Kasumi-1 (cell line): Measurements from ENCODE around the gene ATXN2.
"Not testable (repeated sequence)": the region's sequence is repeated elsewhere in the genome, so short reads cannot be mapped to it uniquely, and the experiment has no call there.

ENCODE experiments used
- DNase-seq, 2 experiments: peaks; one replicate each; lab custom pipeline; 2025; lab: John Stamatoyannopoulos, UW

The ATXN2 gene

DNA sequence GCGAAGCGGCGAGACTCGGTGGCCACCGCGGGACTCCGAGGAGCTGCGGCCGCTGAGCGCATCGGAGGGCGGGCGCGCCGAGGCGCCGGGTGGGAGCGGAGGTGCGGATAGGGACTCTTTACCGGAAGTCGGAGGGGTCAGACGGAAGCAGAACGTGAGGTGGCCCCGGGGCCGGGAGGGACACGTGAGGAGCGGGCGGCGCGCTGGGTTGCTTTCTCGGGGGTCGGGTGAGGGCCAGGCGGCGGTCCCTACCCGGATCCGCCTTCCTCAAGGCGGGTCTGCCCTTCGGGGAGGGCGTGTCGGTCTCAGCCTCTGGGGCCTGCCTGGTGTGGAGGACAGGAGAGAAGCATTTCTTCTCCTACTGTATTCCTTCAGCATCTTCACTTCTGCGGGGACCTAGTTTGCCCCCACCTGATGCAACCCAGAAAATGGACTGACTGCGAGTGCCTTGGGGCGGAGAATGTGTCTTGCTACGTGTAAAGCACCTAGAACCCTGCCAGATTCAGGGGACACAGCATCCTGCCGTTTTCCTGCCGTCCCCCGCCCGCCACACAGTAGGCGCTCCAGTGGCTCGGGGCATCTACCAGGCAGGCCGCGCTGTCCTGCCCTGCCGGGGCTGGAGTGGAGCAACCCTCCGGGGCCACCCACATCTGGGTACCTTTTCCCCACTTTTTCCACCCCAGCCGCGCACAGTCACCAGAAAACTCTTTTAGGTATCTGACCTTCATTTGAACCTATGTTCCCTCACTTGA, 514 bp upstream of the ATXN2 start:
- peak; percentile 94 to 95 for DNase-seq

DNA sequence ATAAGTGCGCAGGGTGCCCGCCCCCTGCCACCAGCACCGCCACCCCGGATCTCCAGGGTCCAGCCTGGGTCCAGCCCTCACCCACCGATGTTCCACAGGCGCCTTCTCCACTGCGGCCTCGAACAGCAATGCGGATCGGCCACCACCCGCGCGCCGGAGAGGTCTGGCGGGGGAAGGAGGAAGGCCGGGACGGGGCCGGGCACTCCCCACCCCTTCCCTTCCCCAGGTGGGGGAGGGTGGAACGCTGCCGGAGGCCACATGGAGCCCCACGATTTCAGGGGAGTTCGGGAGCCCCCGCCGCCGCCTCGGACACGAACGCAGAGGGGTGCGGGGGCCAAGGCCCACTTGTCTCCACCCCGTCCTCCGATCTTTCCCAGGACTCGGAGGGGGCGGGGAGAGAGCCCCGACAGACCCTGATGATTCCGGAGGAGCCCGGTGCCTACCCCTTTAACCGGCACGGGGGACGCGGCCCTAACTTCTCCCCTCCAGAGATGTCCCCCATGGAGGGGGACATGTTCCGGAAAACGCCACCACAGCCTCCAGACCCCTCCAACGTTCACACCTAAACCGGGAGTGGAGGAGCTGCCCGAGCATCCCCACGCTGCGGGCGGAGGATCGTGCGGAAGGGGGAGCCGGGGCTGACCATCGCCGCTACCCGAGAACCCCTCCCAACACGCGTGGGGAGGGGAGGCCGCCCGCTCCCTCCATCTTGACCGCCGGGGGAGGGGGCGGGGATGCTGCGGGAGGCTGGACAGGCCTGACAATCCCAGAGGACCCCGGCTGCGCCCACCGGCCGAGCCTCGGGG, 1.1 kb downstream of the ATXN2 start:
- DNase-seq, result no peak

DNA sequence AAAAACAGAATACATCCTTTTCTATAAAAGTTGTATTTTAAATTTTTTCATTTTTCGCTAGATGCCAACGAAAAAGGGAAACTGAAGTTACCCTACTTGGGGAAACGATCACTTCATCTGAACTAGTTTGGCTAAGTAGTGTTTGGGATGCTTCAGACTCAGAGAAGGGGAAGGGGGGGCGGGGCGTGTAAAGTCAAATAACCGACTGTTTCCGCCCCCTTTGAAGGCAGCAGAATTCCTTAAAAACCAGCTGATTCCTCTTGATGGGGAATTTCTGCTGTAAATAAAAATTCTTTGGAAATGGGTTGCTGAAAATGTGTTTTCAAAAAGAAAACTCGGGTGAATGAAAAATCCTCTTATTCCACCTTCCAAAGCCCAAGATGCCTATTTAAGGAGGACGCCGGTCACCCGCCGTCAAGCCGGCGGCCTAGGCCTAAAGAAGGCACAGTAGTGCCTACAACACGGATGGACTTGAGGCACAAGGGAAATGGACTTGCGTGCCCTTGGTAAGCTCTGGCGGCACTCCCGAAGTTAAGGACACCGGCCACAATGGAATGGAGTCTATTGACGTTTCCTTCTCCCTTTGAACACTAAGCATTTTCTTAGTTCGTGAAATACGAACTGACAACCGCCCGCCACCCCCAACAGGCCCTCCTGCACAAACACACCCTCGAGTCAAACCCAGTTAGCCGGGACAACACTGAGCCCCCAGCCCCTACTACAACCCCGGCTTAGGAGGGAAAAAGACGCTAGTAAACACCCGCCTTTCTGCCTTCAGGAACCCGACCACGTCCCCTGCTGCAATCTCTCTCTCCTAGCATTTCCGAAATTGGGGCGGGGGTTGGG, 1.9 kb downstream of the ATXN2 start:
- DNase-seq, result peak; percentile 51 to 64

DNA sequence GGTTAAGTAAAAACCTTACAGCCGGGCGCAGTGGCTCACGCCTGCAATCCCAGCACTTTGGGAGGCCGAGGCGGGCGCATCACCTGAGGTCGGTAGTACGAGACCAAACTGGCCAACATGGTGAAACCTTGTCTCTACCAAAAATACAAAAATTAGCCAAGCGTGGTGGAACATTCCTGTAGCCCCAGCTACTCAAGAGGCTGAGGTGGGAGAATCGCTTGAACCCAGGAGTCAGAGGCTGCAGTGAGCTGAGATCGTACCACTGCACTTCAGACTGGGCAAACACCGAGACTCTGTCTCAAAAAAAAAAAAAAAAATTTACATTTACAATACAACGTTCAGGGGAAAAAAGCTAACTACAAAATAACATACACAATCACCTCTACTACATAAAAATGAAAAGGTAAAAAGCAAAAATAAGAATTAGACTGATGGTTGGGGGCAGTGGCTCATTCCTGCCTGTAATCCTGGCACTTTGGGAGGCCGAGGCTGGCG, 3.7 kb downstream of the ATXN2 start:
- not testable (repeated sequence) for DNase-seq

DNA sequence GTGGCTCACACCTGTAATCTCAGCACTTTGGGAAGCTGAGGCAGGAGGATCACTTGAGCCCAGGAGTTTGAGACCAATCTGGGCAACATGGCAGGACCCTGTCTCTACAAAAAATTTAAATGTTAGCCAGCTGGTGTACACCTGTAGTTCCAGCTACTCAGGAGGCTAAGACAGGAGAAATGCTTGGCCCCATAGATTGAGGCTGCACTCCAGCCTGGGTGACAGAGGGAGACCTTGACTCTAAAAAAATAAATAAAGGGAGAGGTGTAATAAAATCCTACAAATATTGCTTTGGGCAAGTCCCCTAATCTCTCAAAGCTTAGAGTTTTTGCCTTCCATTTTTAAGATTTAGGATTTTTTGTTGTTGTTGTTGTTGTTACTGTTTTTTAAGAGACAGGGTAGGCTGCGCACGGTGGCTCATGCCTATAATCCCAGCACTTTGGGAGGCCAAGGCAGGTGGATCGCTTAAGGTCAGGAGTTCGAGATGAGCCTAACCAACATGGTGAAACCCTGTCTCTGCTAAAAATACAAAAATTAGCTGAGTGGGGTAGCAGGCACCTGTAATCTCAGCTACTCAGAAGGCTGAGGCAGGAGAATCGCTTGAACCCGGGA, 7.6 kb downstream of the ATXN2 start:
- DNase-seq, result not testable (repeated sequence)

DNA sequence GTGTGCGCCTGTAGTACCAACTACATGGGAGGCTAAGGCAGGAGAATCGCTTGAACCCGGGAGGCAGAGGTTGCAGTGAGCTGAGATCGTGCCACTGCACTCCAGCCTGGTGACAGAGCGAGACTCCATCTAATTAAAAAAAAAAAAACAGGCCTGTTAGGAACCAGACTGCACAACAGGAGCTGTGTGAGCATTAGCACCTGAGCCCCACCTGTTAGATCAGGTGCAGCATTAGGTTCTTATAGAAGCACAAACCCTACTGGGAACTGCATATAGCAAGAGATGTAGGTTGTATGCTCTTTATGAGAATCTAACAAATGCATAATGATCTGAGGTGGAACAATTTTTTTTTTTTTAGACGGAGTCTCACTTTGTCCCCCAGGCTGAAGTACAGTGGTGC, 8.6 kb downstream of the ATXN2 start:
- no peak for DNase-seq

DNA sequence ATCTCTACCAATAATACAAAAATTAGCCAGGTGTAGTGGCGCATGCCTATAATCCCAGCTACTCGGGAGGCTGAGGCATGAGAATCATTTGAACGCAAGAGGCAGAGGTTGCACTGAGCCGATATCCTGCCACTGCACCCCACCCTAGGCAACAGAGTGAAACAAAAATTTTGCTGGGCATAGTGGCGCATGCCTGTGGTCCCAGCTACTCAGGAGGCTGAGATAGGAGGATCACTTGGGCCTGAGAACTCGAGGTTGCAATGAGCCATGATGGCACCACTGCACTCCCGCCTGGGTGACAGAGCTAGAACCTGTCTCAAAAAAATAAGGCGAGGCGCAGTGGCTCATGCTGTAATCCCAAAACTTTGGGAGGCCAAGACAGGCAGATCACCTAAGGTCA, 9.5 kb downstream of the ATXN2 start:
- DNase-seq, result no peak

DNA sequence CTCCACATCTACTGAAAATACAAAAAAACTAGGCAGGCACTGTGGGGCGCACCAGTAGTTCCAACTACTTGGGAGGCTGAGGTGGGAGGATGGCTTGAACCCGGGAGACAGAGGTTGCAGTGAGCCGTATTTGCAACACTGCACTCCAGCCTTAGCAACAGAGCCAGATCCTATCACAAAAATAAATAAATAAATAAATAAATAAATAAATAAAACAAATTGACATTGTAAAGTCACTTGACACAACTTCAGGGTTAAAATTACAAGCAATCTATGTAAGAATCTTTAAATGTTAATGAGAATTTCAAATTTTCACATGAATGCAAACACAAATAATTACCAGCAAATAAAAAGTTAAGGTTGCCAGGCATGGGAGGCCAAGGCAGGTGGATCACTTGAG, 11.1 kb downstream of the ATXN2 start:
- DNase-seq, result no peak

DNA sequence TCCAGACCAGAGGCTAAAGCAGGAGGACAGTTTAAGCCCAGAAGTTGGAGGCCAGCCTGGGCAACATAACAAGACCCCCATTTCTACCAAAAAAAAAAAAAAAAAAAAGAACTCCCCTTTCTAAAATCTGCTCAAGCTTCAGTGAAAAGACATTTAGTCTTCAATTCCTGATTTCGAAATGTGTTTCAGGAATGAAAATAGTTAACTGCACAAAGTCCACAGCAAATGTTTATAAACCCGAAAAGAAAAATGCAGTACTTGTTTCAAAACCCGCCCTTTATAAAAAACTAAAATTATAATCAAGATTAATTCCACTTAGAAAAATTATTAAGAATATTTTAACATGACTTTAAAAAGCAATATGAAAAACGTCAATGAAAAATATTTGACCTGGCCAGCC, 12.1 kb downstream of the ATXN2 start:
- DNase-seq, result no peak

DNA sequence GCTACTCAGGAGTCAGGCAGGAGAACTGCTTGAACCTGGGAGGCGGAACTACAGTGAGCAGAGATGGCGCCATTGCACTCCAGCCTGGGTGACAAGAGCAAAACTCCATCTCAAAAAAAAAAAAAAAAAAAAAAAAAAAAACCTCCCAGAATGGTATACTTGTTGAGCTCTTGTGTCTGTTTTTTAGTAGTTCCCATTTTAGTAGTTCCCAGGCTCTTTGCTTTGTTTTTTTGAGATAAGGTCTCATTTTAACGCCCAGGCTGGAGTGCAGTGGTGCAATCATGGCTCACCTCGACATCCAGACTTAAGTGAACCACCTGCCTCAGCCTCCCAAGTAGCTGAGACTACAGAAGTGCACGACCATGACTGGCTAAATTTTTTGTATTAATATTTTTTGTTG, 13.4 kb downstream of the ATXN2 start:
- DNase-seq, result no peak

DNA sequence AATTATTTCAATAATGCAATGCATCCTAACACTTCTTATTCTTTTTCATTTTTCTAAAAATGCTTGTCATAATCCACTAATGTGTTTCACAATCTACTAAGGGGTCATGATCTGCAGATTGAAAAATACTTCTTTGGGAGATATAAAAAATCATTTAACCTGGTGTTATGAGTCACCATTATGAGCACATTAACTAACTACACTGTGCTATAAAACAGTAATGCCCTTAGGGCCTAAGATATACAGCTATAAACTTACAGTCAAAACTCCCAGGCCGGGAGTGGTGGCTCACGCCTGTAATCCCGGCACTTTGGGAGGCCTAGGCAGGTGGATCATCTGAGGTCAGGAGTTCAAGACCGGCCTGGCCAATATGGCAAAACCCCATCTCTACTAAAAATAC, 14.2 kb downstream of the ATXN2 start:
- no peak for DNase-seq

DNA sequence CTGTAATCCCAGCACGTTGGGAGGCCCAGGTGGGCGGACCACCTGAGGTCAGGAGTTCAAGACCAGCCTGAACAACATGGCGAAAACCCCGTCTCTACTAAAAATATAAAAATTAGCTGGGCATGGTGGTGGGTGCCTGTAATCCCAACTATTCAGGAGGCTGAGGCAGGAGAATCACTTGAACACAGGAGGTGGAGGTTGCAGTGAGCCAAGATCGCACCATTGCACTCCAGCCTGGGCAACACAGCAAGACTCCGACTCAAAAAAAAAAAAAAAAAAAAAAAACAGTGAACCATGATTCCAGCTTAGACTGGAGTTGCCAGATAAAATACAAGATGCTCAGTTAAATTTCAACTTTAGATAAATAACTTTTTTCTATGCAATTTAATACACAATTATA, 15.6 kb downstream of the ATXN2 start:
- not testable (repeated sequence) for DNase-seq

DNA sequence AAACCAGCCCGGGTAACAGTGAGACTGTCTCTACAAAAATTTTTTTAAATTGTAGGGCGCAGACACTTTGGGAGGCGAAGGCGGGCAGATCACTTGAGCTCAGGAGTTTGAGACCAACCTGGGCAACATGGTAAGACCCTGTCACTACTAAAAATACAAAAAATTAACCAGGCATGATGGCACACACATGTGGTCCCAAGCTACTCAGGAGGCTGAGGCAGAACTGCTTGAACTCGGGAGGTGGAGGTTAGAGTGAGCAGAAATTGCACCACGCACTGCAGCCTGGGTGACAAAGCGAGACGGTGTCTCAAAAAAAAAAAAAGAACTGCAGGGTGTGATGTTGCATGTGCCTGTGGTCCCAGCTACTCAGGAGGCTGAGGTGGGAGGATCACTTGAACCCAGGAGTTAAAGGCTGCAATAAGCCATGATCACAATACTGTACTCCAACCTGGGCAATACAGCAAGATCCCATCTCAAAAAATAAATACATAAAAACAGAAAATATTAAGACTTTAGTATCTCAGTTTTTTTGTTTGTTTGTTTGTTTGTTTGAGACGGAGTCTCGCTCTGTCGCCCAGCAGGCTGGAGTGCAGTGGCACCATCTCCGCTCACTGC, 16.9 kb downstream of the ATXN2 start:
- no peak for DNase-seq

DNA sequence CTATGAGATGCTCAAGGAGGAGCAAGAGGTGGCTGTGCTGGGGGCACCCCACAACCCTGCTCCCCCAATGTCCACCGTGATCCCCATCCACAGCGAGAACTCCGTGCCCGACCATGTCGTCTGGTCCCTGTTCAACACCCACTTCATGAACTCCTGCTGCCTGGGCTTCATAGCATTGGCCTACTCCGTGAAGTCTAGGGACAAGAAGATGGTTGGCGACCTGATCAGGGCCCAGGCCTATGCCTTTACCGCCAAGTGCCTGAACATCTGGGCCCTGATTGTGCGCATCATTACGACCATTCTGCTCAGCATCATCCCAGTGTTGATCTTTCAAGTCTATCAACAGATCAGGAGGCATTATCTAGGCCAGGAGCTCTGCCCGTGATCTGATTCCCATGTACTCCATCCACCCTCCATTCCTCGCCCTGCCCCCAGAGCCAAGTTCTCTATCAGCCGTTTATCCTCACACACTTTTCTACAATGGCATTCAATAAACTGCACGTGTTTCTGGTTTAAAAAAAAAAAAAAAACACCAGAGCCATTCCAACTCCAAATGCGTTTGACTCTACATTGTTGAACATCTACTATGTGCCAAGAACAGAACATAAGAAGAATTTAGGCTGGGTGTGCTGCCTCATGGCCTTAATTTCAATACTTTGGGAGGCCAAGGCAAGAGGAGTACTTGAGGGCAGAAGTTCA, 17.5 kb downstream of the ATXN2 start:
- no peak for DNase-seq

DNA sequence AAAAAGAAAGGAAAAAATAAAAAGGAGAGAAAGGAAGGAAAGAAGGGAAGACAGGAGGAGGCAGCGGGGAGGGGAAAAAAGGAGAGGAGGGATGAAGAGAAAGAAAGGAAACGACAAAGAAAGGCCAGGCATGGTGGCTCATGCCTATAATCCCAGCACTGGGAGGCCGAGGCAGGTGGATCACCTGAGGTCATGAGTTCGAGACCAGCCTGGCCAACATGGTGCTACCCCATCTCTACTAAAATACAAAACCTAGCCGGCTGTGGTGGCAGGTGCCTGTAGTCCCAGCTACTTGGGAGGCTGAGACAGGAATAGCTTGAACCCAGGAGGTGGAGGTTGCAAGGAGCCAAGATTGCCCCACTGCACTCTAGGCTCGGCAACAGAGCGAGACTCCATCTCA, 18.4 kb downstream of the ATXN2 start:
- DNase-seq, result no peak

DNA sequence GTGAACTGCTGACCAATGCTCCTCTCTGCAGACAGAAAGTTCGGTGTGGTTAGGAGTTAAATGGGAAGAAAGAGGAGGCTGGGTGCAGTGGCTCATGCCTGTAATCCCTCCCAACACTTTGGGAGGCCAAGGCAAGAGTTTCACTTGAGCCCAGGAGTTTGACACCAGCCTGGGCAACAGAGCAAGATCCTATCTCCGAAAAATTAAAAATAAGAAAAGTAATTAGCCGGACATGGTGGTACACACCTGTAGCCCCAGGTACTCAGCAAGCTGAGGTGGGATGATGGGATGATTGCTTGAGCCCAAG, 19.0 kb downstream of the ATXN2 start:
- no peak for DNase-seq

DNA sequence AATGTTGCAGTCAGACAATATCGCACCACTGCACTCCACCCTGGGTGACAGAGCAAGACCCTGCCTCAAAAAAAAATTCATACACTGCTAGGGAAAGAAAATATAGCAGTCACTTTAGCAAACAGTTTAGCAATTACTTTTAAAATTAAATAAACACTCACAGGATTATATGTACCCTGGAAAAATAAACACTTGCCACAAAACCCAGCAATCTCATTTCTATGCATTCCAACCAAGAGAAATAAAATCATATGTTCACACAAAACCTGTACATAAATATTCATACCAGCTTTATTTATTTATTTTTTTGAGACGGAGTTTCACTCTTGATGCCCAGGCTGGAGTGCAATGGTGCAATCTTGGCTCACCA, 20.2 kb downstream of the ATXN2 start:
- no peak for DNase-seq

DNA sequence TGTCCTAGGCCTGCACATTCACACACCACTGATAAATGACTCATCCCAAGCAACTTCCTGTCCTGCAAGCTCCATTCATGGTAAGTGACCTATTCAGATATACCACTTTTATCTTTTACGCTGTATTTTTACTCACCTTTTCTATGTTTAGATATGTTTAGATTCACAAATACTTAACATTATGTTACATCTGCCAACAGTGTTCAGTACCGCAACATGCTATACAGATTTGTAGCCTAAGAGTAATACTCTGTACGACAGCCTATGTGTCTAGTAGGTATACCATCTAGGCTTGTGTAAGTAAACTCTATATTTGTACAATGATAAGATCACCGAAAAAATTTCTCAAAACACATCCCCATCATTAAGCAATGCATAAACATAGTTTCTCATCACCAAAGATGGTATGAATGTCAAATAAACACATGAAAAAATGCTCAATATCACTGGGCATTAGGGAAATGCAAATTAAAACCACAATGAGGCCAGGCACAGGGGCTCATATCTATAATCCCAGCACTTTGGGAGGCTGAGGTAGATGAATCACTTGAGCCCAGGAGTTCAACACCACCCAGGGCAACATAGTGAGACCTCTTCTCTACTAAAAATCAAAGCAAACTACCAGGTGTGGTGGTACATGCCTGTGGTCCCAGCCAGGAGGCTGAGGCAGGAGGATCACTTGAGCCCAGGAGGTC, 20.7 kb downstream of the ATXN2 start:
- DNase-seq, result peak in 1 of 2 experiments; percentile 11

DNA sequence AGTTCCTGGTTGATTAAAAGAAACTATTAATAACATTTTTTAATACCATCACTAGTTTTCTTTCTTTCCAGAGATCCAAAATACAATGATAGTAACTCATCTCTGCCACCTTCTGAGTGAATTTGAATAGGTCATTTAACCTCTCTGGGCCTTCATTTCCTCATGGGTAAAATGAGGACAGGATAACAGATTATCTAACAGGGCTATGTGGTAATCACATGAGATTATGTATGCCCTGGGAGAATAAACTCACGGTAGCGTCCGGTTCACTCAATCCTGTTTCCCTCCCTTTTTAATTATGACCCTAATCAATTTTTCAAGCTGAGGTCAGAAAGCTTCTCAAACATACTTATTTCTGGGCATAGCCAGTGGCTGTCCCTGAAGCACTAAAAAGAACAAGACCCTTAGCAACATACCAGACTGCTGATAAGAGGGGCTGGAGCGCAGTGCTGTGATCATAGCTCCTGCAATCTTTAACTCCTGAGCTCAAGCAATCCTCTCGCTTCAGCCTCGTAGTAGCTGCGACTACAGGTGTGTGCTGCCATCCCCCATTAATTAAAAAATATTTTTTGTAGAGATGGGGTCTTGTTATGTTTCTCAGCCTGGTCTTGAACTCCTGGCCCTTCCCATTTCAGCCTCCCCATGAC, 24.2 kb downstream of the ATXN2 start:
- no peak for DNase-seq

DNA sequence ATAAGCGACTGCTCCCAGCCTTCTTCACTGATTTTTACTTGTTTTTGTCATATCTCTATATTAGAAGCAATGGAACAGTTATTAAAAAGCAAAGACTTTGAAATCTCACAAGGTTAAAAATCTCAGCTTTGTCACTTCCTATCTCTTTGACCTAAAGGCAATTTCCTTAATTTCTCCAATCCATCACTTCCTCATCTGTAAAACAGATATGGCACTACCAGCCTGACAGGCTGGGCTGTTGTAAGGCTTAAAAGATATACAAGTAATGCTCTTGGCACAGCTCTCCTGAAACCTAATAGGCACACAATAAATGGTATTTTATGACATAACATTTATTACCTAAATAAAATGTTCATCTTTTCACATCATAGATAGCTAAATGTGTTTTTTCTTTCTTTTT, 25.6 kb downstream of the ATXN2 start:
- no peak for DNase-seq
